ENCODE measurements around the gene RAC2.

- TF ChIP-seq CTCF (conservative IDR thresholded peaks at IDR 0.05) (no peak), ZFX (IDR thresholded peaks at IDR 0.05) (no peak)
Observed at GRCh38 chr22:37180531-37181231, 63.4 kb downstream of the RAC2 start.

Data from C4-2B (cell line).